Activated B cell treated with CpG ODN at 0.5 μM for 24 hours (primary cell): ENCODE measurements around the gene MGLL. TPM values are rescaled to one million over a fixed set of nuclear protein-coding genes. Genes with fewer than 3 reads are reported as not detected.
"Not testable (repeated sequence)": the region's sequence is repeated elsewhere in the genome, so short reads cannot be mapped to it uniquely, and the experiment has no call there.

ENCODE experiments used
- ATAC-seq: fragments of 200-7000 bp; cut with Tn5 transposase; one replicate; pipeline ENCODE4 v1.10.0; 2021; ENCODE audit warnings: low read depth, mild to moderate bottlenecking, moderate library complexity
- CTCF ChIA-PET: fragments of 350-600 bp; sonication (Branson Sonifier 250); formaldehyde crosslinking; loops from one replicate; lab custom pipeline; 2021; ENCODE audit warnings: antibody characterized with exemption; lab: Charles Lee
- POLR2A ChIA-PET: fragments of 350-600 bp; sonication (Branson Sonifier 250); formaldehyde crosslinking; loops from one replicate; lab custom pipeline; 2021; ENCODE audit warnings: antibody characterized with exemption; lab: Charles Lee
- DNase-seq: peaks from one replicate; pipeline ENCODE4 v3.0.0; 2022
- H3K27ac Mint-ChIP-seq: one replicate; pipeline ENCODE4 v1.8.0; 2020; ENCODE audit warnings: mixed read lengths
- H3K27me3 Mint-ChIP-seq: one replicate; pipeline ENCODE4 v1.8.0; 2021; ENCODE audit warnings: mixed read lengths
- H3K36me3 Mint-ChIP-seq: one replicate; pipeline ENCODE4 v1.8.0; 2021; ENCODE audit warnings: low read depth, mixed read lengths
- H3K4me1 Mint-ChIP-seq: one replicate; pipeline ENCODE4 v1.8.0; 2021; ENCODE audit warnings: mixed read lengths
- H3K4me3 Mint-ChIP-seq: one replicate; pipeline ENCODE4 v1.8.0; 2020; ENCODE audit warnings: mild to moderate bottlenecking, mixed read lengths
- H3K9me3 Mint-ChIP-seq: one replicate; pipeline ENCODE4 v1.8.0; 2020; ENCODE audit warnings: mixed read lengths
- CTCF ChIP-seq: fragments of 200-600 bp; IDR thresholded peaks from one replicate; pipeline ENCODE4 v1.8.0; 2022; ENCODE audit warnings: antibody characterized with exemption, mild to moderate bottlenecking
- intact Hi-C: fragments of 100-400 bp; cut with micrococcal nuclease; formaldehyde crosslinking; loops from one replicate; pipeline ENCODE4 v1.15.1; 2024
- total RNA-seq: library from RNA; stranded (reverse); gene quantifications from 2 replicates; pipeline ENCODE4 v1.2.3, GENCODE V29; 2022

MGLL gene
- total RNA-seq, 1 donor from 2014 or later: 19.1 TPM

DNA sequence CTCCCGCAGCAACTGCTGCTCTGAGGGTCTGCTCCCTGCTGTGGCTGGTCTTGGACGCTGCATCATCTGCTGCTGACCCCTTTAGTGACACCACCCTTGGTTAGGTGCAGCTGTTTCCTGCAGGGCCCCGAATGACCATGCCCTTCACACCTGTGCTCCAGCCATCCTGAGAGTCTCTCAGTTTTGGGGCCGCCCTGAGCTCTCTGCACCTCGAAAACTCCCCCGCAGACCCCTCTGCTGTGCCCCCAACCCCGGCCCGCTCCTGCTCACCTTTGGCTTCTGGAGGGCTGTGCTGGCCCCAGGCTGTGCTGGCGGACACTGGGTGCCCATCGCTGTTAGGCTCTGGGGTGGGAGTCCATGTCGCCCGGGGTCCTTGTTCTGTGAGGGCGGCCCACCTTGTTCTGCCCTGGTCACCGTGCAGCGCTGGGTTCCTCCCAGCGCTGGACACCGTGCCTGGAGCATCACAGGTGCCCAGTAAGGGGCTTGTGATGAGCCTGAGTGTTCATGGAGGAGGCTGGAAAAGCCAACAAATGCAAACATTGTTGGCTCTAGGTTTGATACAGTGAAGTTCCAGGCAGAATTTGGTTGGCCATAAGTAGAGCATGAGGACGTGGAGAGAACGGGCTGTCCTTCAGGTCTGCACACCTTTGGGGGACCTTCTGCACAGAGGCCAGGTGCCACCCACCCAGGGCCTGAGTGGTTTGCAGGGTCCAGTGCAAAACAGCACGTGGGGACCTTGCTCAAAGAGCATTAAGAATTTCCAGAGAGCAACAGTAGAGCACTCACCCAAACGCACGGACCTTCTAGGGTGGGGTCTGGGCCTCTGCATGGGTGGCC is 137.2 kb downstream of the MGLL start:
- CTCF ChIA-PET: interaction anchor here (1.0 kb wide), 1 partner anchor 11 kb away, joined by 4 read pairs; no protein-coding TSS in a partner anchor
- H3K9me3 Mint-ChIP-seq: no peaks in the 10 kb centered on the region
- peaks cover 23% of the 10 kb centered on the region for H3K4me1 Mint-ChIP-seq
- no peaks in the 10 kb centered on the region for H3K27me3 Mint-ChIP-seq
- no peak for TF ChIP-seq CTCF
- H3K36me3 Mint-ChIP-seq: peaks cover 2% of the 10 kb centered on the region
- DNase-seq: peak; percentile 10
- intact Hi-C loops: no loop called here
- no peak for ATAC-seq
- no peak overlapping the region for H3K4me3 Mint-ChIP-seq
- no peak overlapping the region for H3K27ac Mint-ChIP-seq
- POLR2A ChIA-PET: no interaction called here

GRCh38 chr3:127682561-127682960 is 139.8 kb downstream of the MGLL start:
- TF ChIP-seq CTCF: no peak
- intact Hi-C loops: no loop called here
- ChIA-PET CTCF (interaction anchor here (0.9 kb wide), 1 partner anchor 277 kb away, joined by 4 read pairs; no protein-coding TSS in a partner anchor), POLR2A (interaction anchor here (1.5 kb wide), 1 partner anchor 8 kb away, joined by 4 read pairs; no protein-coding TSS in a partner anchor)
- no peaks in the 10 kb centered on the region for H3K9me3 Mint-ChIP-seq
- peaks cover 19% of the 10 kb centered on the region for H3K36me3 Mint-ChIP-seq
- no peak overlapping the region for H3K4me3 Mint-ChIP-seq
- peaks cover 23% of the 10 kb centered on the region for H3K4me1 Mint-ChIP-seq
- ATAC-seq (no peak), DNase-seq (no peak)
- no peaks in the 10 kb centered on the region for H3K27me3 Mint-ChIP-seq
- H3K27ac Mint-ChIP-seq: no peak overlapping the region

DNA sequence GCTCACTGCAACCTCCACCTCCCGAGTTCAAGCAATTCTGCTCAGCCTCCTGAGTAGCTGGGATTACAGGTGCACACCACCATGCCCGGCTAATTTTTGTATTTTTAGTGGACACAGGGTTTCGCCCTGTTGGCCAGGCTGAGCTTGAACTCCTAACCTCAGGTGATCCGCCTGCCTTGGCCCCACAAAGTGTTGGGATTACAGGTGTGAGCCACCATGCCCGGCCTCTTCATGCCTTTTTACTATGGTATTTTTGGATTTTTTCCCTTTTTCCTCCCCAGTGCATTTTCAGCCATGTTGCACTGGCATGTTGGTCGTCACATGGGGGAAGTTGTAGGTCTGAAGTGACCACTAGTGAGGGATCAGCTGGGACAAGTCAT is 140.2 kb downstream of the MGLL start:
- intact Hi-C loops, CTCF ChIA-PET, ATAC-seq, H3K9me3 Mint-ChIP-seq, H3K27ac Mint-ChIP-seq, H3K4me3 Mint-ChIP-seq, H3K27me3 Mint-ChIP-seq, DNase-seq: not testable (repeated sequence)
- peaks cover 23% of the 10 kb centered on the region for H3K4me1 Mint-ChIP-seq
- peaks cover 23% of the 10 kb centered on the region for H3K36me3 Mint-ChIP-seq
- POLR2A ChIA-PET: interaction anchor here (0.7 to 1.5 kb wide), 2 partner anchors 9 to 12 kb away, joined by 4 to 7 read pairs; no protein-coding TSS in a partner anchor

DNA sequence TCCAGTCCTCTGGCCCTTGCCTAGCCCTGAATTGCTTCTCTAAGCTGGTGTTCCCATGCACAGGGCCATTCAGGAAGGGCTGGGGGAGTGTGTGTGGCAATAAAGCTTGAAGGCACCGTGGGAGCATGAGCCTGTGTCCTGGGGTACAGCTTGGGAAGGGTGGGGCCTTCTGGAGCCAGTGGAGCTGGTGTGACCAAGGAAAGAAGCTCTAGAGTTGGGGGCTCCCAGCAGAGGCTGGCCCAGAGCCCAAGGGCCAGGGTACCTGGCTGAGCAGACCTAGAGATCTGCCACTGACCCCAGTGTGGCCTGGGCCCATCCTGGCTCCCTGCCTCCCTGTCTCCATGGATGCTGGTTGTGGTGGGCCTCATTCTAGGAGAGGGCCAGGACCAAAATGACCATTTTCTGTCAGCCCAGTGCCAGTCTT is 141.5 kb downstream of the MGLL start:
- ATAC-seq: no peak
- Mint-ChIP-seq H3K36me3 (peaks cover 32% of the 10 kb centered on the region), H3K4me3 (no peak overlapping the region), H3K27me3 (no peaks in the 10 kb centered on the region), H3K4me1 (peaks cover 23% of the 10 kb centered on the region), H3K9me3 (no peaks in the 10 kb centered on the region), H3K27ac (no peak overlapping the region)
- DNase-seq: no peak
- intact Hi-C loops: no loop called here
- ChIA-PET CTCF (interaction anchor here (1.4 kb wide), 1 partner anchor 15 kb away, joined by 3 read pairs; no protein-coding TSS in a partner anchor), POLR2A (no interaction called here)
- TF ChIP-seq CTCF: no peak

DNA sequence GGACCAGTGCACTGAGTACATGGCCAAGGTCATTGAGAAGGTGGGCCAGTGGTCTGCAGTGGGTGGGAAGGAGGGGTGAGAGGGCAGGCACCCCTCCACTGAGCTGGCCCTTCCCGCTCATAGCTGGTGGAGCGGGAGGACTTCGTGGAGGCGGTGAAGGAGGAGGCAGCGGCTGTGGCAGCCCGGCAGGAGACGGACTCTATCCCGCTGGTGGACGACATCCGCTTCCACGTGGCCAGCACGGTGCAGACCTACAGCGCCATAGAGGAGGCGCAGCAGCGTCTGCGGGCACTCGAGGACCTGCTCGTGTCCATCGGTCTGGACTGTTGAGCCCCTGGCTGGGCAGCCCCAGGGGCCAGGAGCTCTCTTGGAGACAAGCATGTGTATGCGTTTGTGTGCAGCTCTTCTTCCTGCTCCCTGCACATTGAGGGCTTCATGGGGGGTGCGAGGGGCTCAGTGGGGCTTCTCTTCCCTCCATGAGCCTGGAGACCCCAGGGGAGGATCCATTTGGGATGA is 142.1 kb downstream of the MGLL start:
- no peak overlapping the region for H3K4me3 Mint-ChIP-seq
- peaks cover 23% of the 10 kb centered on the region for H3K4me1 Mint-ChIP-seq
- ChIA-PET CTCF (interaction anchor here (1.4 kb wide), 1 partner anchor 15 kb away, joined by 3 read pairs; no protein-coding TSS in a partner anchor), POLR2A (interaction anchor here (0.6 kb wide), 2 partner anchors 21 to 82 kb away, joined by 4 to 5 read pairs; partner anchors contain the start of gene MCM2)
- no peak overlapping the region for H3K27ac Mint-ChIP-seq
- DNase-seq (peak; percentile 13), ATAC-seq (no peak)
- H3K9me3 Mint-ChIP-seq: no peaks in the 10 kb centered on the region
- intact Hi-C loops: no loop called here
- H3K27me3 Mint-ChIP-seq: no peaks in the 10 kb centered on the region
- no peak for TF ChIP-seq CTCF
- peaks cover 32% of the 10 kb centered on the region for H3K36me3 Mint-ChIP-seq
